Gastroesophageal sphincter (tissue), 3 donors: ENCODE results near the gene DNAAF3.

Source experiments
- CTCF ChIP-seq, 4 experiments: fragments of 200-600 bp in 2 of 4; fragments of 450-650 bp in 2 of 4; sonication (generic) in 1 of 4; IDR thresholded peaks; one replicate each; pipeline ENCODE4 v1.5.1; 2017 to 2019; ENCODE audit warnings: antibody characterized with exemption in 4 of 4, mild to moderate bottlenecking in 2 of 4, moderate library complexity in 2 of 4
- EP300 ChIP-seq: sonication (generic); formaldehyde crosslinking; IDR thresholded peaks from one replicate; pipeline ENCODE4 v1.6.1; 2017; ENCODE audit warnings: antibody characterized with exemption, mild to moderate bottlenecking
- POLR2A ChIP-seq, 2 donors: fragments of 450-650 bp; IDR thresholded peaks; one replicate each; pipeline ENCODE4 v1.6.1; 2017; ENCODE audit warnings: antibody characterized with exemption in 2 of 2, mild to moderate bottlenecking in 2 of 2, moderate library complexity in 1 of 2
- POLR2AphosphoS5 ChIP-seq: sonication (generic); formaldehyde crosslinking; IDR thresholded peaks from one replicate; pipeline ENCODE4 v1.6.1; 2017; ENCODE audit warnings: antibody characterized with exemption

GRCh38 chr19:55175117-55175867 lies 8.9 kb upstream of the DNAAF3 start:
- TF ChIP-seq CTCF (IDR thresholded peaks at IDR 0.05) (no peak), POLR2A (IDR thresholded peaks at IDR 0.05) (no peak), EP300 (no peak), POLR2AphosphoS5 (no peak)
